GM18519 (cell line): ENCODE data around the gene ANKRD42.
A peak's percentile ranks its signal among the peaks of the same experiment; 100 is the strongest.

Source experiments
- ATAC-seq: cut with Tn5 transposase; IDR thresholded peaks from one replicate; pipeline ENCODE4 v1.9.1; 2021; ENCODE audit warnings: mild to moderate bottlenecking, moderate library complexity; ENCODE audit not compliant: unreplicated experiment, low FRiP score

Gene ANKRD42

GRCh38 chr11:83284501-83285150 lies 91.1 kb downstream of the ANKRD42 start:
- ATAC-seq = no peak

DNA sequence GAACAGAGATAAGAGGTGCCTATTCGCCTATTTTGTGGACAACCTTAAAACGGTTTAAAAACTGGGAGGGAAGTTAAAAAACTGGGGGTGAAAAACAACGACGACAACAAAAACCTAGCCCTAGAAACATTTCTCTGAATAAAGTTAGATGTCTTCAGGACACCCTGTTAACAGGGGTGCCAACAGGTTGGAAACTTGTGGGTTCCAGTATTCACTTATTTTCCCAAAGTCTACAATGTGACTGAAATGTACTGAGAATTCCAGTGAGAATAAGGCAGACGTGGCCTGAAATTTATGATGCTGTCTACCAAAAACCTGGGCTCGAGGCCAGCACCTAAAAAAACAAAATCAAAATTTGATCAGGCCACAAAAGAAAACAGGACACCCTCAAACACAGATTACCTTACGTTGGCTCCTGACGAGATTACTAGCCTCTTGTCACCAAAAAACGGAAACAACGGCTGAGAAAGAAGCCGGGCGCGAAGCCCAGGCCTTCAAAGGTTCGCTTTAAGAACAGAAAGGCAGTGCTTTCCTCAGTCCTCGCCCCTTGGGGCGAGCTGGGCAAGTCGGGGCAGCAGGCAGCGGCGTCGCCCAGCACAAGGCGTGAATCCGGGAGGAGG lies 91.7 kb downstream of the ANKRD42 start:
- peak; percentile 22 for ATAC-seq

DNA sequence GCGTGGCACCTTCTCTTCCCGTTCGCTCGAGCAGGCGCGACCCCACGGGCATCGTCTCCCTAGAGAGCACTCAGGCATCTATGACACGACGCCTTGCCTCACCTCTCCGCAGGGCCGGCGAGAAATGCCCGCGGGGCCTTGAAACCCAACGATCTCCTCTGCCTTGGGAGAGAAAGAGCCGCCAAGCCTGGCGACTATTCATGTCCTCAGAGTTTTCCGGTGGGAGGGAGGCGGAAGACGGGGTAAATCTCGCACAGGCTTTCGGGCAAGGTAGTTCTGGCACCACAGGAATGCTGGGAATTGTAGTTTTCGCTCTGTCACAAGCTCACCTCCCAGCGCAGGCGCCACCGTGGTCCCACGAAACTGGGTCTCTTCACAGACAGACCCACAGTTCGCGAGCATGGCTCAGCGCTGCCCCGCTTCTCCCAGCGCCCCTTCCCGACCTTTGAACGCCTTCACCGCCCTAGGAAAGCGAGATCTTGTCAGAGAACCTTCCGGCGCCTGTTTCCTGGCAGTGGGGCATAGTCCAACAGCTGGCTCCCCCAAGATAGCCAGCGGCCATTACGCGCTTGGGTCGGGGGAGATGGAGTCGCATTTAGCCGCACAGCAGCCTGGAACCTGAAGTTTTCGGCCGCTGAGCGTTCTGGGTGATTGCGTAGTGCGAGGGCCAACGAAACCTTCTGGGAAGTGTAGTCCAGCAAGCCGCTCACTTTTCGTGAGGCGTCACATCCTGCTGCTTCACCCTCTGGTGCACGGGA lies 92.4 kb downstream of the ANKRD42 start, which contains the start of gene CCDC90B:
CCDC90B (minus strand) TSS at position 597 of the 758 bp plus-strand sequence; CDS start at position 202, 395 bp downstream.
- ATAC-seq = peak; percentile 88

- ATAC-seq = no peak
Observed at GRCh38 chr11:83287631-83288030, 94.1 kb downstream of the ANKRD42 start.

DNA sequence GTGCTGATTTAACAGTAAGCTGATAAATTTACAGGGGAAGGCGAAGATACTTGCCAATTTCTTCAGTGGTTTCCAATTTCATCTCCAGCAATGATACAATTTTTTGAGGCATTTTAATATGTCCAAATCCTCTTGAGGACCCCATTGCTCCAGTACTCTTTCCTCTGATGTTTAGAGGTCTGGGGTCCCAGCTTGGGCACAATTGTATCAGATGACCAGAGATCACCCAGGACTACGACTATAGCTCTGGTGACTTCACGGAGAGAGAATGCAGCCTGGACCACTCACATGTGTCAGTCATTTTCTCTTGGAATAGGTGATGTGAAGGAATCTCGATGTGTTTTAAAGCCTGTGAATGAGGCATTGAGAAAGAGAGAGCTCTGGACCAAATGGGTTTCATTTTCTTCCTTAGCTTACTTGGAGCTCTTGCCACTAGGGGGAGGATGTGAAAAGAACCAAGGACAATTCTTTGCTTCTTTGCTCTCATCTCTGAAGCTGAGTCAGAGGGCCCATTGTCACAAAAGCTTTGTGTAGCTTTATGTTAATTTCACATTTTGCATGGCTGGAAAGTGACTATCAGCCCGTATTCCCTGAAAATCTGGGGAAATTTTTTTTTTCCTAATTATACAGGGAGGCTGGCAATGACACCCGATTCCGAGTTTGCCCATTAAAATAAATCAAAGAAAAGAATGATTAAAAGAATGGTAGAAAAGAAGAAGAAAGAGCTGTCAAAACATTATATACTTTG lies 99.4 kb downstream of the ANKRD42 start:
- ATAC-seq = peak; percentile 56

DNA sequence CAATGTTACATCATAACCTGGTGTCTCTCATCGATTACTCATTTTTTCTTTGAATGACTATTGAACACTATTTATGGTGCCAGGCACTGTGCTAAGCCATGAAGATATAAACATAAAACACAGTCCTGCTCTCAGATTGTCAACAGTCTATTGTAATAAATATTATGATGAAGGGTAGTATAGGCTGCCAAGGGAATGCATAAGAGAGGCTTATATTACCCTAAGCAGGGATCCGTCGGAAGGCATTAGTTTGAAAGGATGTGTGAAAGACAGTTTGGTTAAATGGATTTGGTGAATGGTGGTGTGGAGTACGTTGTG lies 99.9 kb downstream of the ANKRD42 start:
- no peak for ATAC-seq

DNA sequence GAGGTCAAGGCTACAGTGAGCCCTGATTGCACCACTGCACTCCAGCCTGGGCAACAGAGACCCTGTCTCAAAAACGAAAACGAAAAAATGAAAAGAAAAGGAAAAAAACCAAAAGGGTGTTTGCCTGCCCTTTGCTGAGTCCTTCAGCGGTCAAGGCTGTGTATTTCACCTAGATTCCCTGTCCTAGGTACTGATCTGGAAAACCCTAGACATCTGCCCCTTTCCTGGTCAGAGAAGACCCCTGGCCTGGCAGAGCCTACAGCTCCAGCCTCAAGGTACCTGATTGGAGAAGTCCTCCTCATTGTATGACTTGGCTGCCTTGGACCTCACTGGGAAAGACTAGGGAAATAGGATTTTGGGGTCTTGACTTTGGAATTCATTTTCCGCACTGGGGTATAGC lies 100.7 kb downstream of the ANKRD42 start:
- no peak for ATAC-seq
